Measurements from ENCODE around the gene EPN1. TPM values are rescaled to one million over a fixed set of nuclear protein-coding genes. Genes with fewer than 3 reads are reported as not detected.
A peak's percentile ranks its signal among the peaks of the same experiment; 100 is the strongest.

The EPN1 gene
- total and polyA plus RNA-seq, 7 donors, result 22.8 to 162 (median 54.3) TPM

DNA sequence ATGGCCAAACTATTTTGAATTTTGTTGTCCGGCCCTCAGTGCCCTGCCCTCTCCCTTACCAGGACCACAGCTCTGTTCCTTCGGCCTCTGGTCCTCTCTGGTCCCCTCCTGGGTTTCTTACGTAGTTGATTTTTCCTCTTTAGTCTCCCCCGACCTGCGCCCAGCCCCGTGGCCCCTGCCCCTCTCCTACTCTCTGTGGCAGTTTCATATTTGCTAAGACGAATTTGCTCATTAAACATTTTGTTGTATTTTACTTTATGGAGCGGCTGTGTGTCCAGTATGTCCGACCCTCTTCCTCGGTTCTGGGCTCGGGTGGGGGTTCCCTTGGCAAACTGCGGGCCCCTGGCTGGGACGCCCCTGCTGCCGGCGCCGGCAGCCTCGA, 576 bp upstream of the EPN1 start:
- 25 to 38% methylated on average over 17 of the region's 17 CpGs for WGBS, 2 donors
- H3K36me3 ChIP-seq, result peaks cover 16 to 54% (median 35%) of the 10 kb centered on the region in 4 donors
- TF ChIP-seq EP300 (IDR thresholded peaks at IDR 0.05), result no peak
- TF ChIP-seq, protein P1, sequence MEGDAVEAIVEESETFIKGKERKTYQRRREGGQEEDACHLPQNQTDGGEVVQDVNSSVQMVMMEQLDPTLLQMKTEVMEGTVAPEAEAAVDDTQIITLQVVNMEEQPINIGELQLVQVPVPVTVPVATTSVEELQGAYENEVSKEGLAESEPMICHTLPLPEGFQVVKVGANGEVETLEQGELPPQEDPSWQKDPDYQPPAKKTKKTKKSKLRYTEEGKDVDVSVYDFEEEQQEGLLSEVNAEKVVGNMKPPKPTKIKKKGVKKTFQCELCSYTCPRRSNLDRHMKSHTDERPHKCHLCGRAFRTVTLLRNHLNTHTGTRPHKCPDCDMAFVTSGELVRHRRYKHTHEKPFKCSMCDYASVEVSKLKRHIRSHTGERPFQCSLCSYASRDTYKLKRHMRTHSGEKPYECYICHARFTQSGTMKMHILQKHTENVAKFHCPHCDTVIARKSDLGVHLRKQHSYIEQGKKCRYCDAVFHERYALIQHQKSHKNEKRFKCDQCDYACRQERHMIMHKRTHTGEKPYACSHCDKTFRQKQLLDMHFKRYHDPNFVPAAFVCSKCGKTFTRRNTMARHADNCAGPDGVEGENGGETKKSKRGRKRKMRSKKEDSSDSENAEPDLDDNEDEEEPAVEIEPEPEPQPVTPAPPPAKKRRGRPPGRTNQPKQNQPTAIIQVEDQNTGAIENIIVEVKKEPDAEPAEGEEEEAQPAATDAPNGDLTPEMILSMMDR (IDR thresholded peaks at IDR 0.05), result no peak
- no peak for TF ChIP-seq POLR2A (IDR thresholded peaks at IDR 0.05)
- TF ChIP-seq POLR2AphosphoS5 (IDR thresholded peaks at IDR 0.05), result no peak
- H3K9me3 ChIP-seq, result no peaks in the 10 kb centered on the region
- DNase-seq, result no peak
- H3K27me3 ChIP-seq, result no peaks in the 10 kb centered on the region
- H3K4me3 ChIP-seq, result peak overlapping the region; percentile 51 to 99 (median 94)
- H3K27ac ChIP-seq, result peak overlapping the region; percentile 86 to 98 (median 90)
- H3K4me1 ChIP-seq, result peaks cover 0 to 44% (median 39%) of the 10 kb centered on the region in 4 donors
- intact Hi-C loops (cut with DNase I), result loop anchor here (10.0 kb wide), 1 partner anchor 610 kb away; the partner anchor contains the start of gene RDH13

DNA sequence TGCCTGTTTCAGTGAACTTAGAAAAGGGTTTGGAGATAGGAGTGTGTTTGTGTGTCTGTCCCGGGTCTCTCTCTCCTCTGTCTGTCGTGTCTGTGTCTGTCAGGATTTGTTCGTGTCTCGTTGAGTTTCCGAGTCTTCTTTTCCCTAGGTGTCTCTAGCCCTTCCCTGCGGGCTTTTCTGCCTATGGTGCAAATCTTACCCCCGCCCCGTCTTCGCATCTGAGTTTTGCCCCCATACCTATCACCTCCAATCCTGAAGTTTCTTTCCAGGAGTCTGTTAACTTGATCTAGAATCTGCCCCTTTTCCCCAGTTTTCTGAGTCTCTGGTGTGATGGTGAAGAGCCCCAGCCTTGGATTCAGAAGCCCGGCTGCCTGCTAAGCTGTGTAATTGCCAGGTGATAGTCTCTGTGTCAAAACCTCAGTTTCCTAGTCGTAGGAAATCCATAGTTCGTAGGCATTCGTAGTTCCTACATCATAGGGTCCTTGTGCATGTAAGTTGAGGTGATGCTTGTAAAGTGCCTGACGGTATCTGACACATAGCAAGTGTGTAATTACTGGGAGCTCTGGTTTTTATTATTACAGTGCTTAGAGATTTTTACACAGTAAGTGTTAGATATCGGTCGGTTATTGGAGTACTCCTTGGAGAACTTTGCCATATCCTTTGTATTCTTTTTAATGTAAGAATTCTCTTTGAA, 782 bp downstream of the EPN1 start:
- peak overlapping the region; percentile 51 to 99 (median 94) for H3K4me3 ChIP-seq
- WGBS, 2 donors, result 2 to 12% methylated on average over 16 of the region's 16 CpGs
- peak overlapping the region; percentile 86 to 98 (median 90) for H3K27ac ChIP-seq
- no peak for DNase-seq
- no peaks in the 10 kb centered on the region for H3K9me3 ChIP-seq
- TF ChIP-seq POLR2AphosphoS5 (IDR thresholded peaks at IDR 0.05), result no peak
- TF ChIP-seq, protein P1 (IDR thresholded peaks at IDR 0.05), result no peak
- TF ChIP-seq EP300 (IDR thresholded peaks at IDR 0.05), result no peak
- TF ChIP-seq POLR2A (IDR thresholded peaks at IDR 0.05), result no peak
- H3K36me3 ChIP-seq, result peaks cover 6 to 54% (median 32%) of the 10 kb centered on the region in 4 donors
- intact Hi-C loops (cut with DNase I), result loop anchor here (10.0 kb wide), 1 partner anchor 611 kb away; the partner anchor contains the start of gene RDH13
- H3K27me3 ChIP-seq, result no peaks in the 10 kb centered on the region
- H3K4me1 ChIP-seq, result peaks cover 0 to 55% (median 42%) of the 10 kb centered on the region in 4 donors

DNA sequence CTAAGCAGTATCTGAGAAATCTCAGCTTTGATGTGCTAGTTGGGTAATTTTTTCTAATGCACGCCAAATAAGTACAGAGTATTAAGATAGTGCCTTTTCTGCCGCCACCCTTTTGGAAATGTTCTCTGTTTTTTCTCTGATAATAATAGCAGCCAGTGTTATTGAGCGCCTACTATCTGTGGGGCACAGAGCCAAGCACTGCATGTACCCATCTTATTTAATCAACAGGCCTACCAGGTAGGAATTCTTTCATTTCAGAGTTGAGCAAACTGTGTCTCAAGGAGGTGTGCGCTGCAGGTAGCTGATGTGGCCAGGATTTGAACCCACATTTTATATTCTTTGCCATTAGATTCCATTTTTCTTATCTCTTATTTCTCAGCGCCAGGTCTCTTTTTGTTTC, 1.4 kb downstream of the EPN1 start:
- intact Hi-C loops (cut with DNase I), result loop anchor here (10.0 kb wide), 1 partner anchor 612 kb away; the partner anchor contains the start of gene RDH13
- H3K9me3 ChIP-seq, result no peaks in the 10 kb centered on the region
- peaks cover 0 to 55% (median 42%) of the 10 kb centered on the region in 4 donors for H3K4me1 ChIP-seq
- no peaks in the 10 kb centered on the region for H3K27me3 ChIP-seq
- H3K27ac ChIP-seq, result no peak overlapping the region
- DNase-seq, result no peak
- peaks cover 4 to 55% (median 34%) of the 10 kb centered on the region in 4 donors for H3K36me3 ChIP-seq
- H3K4me3 ChIP-seq, result peak overlapping the region in 3 of 4 donors; percentile 89 to 99 (median 98)
- WGBS, 2 donors, result 29 to 64% methylated on average over 5 of the region's 5 CpGs
- TF ChIP-seq EP300 (IDR thresholded peaks at IDR 0.05) (no peak), POLR2A (IDR thresholded peaks at IDR 0.05) (no peak), POLR2AphosphoS5 (IDR thresholded peaks at IDR 0.05) (no peak)
- TF ChIP-seq, protein P1 (IDR thresholded peaks at IDR 0.05), result no peak

DNA sequence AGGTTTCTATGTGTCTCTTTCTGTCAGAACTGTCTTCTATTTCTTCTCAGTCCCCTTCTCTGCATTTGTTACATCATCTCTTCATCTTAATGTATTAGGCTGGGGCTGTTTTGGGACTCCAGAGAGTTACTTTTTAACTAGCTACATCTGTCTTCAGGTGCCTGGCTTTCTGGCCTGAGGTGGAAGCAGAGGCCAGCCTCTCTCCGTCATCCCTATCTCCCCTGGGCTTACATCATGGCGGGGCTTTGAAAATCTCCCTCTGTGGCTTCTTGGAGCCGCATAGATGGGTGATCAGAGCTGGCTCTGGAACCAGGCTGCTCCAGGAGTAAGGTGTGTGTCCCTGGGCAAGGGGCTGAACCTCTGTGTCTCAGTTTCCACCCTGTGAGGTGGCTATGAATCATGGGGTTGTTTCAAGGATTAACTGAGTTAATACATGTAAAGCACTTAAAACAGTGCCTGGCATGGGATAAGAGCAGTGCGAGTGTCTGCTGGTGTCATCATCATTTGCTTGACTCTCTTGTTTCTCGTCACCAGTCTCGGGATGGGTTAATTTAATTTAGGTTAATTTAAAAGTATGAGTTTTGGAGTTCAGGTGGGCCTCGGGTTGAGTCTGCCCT, 2.0 kb downstream of the EPN1 start:
- Histone ChIP-seq H3K9me3 (no peaks in the 10 kb centered on the region), H3K36me3 (peaks cover 4 to 55% (median 37%) of the 10 kb centered on the region in 4 donors), H3K4me1 (peaks cover 0 to 55% (median 42%) of the 10 kb centered on the region in 4 donors), H3K4me3 (no peak overlapping the region), H3K27me3 (no peaks in the 10 kb centered on the region), H3K27ac (peak overlapping the region in 2 of 4 donors; percentile 3 to 4)
- WGBS, 2 donors, result 50 to 71% methylated on average over 7 of the region's 7 CpGs
- TF ChIP-seq, protein P1 (IDR thresholded peaks at IDR 0.05), result no peak
- TF ChIP-seq POLR2AphosphoS5 (IDR thresholded peaks at IDR 0.05) (no peak), EP300 (IDR thresholded peaks at IDR 0.05) (no peak), POLR2A (IDR thresholded peaks at IDR 0.05) (no peak)
- intact Hi-C loops (cut with DNase I), result loop anchor here (10.0 kb wide), 1 partner anchor 612 kb away; the partner anchor contains the start of gene RDH13
- DNase-seq, result no peak
